HepG2 (cell line): ENCODE data around the gene MST1R. TPM values are rescaled to one million over a fixed set of nuclear protein-coding genes. Genes with fewer than 3 reads are reported as not detected.
A peak's percentile ranks its signal among the peaks of the same experiment; 100 is the strongest.

Experiments used
- ATF1 ChIP-seq: IDR thresholded peaks from 2 replicates; pipeline ENCODE4 v1.6.1; 2016; ENCODE audit warnings: mild to moderate bottlenecking, control low read depth
- NAIF1 ChIP-seq: sonication (generic); formaldehyde crosslinking; IDR thresholded peaks from 2 replicates; pipeline ENCODE4 v1.5.0; 2020; ENCODE audit warnings: mild to moderate bottlenecking, missing genetic modification reagents, borderline replicate concordance
- PAXIP1 ChIP-seq: sonication (generic); formaldehyde crosslinking; conservative IDR thresholded peaks from 2 replicates; pipeline ENCODE4 v1.4.0; 2020; ENCODE audit warnings: mild to moderate bottlenecking, missing genetic modification reagents, moderate library complexity
- POGZ ChIP-seq: sonication (generic); formaldehyde crosslinking; IDR thresholded peaks from 2 replicates; pipeline ENCODE4 v1.4.0; 2020; ENCODE audit warnings: mild to moderate bottlenecking, missing genetic modification reagents
- SOX6 ChIP-seq, 2 experiments: fragments of 450-650 bp in 1 of 2; sonication (generic) in 1 of 2; formaldehyde crosslinking in 1 of 2; IDR thresholded peaks; 2 replicates each; pipeline versions ENCODE4 v1.4.0 to v1.6.1; 2017 to 2020; ENCODE audit warnings: antibody characterized with exemption in 1 of 2, mild to moderate bottlenecking in 1 of 2, missing genetic modification reagents in 1 of 2
- ZBTB38 ChIP-seq: sonication (generic); formaldehyde crosslinking; IDR thresholded peaks from 2 replicates; pipeline ENCODE4 v1.5.1; 2020; ENCODE audit warnings: mild to moderate bottlenecking, missing genetic modification reagents
- ZNF253 ChIP-seq: sonication (generic); formaldehyde crosslinking; IDR thresholded peaks from 2 replicates; pipeline ENCODE4 v1.8.0; 2022; ENCODE audit warnings: mild to moderate bottlenecking, missing genetic modification reagents, borderline replicate concordance
- ZNF3 ChIP-seq: IDR thresholded peaks from 2 replicates; pipeline ENCODE4 v1.7.0; 2017; ENCODE audit warnings: inconsistent platforms
- ZNF605 ChIP-seq: sonication (generic); formaldehyde crosslinking; IDR thresholded peaks from 2 replicates; pipeline ENCODE4 v1.8.0; 2022; ENCODE audit warnings: mild to moderate bottlenecking, missing genetic modification reagents
- ZNF841 ChIP-seq: sonication (generic); formaldehyde crosslinking; IDR thresholded peaks from 2 replicates; pipeline ENCODE4 v1.8.1; 2023; ENCODE audit warnings: missing genetic modification reagents, borderline replicate concordance
- ZNF878 ChIP-seq: sonication (generic); formaldehyde crosslinking; IDR thresholded peaks from 2 replicates; pipeline ENCODE4 v1.8.1; 2023; ENCODE audit warnings: mild to moderate bottlenecking, missing genetic modification reagents, moderate library complexity
- polyA plus RNA-seq, 8 experiments: library from polyadenylated mRNA; depleted of rRNA in 3 of 8; stranded (reverse) in 7 of 8; unstranded in 1 of 8; fragments of >200 nt; fragmentation: Illumina TruSeq in 4 of 8; extraction: Trizol in 4 of 8; gene quantifications; 2 replicates each; pipeline versions ENCODE4 v1.2.1 to v1.2.3, GENCODE V29; 2011 to 2016; ENCODE audit warnings: low read depth in 4 of 8, missing spikeins in 1 of 8, mixed read lengths in 1 of 8; ENCODE audit not compliant: insufficient read depth in 1 of 8
- total RNA-seq, 5 experiments: library from RNA; depleted of rRNA; stranded (reverse); fragments of >200 nt; fragmentation: Illumina TruSeq; extraction: Trizol; gene quantifications; 2 replicates each; pipeline ENCODE4 v1.2.3, GENCODE V29; 2016; ENCODE audit warnings: low read depth in 1 of 5
- TF ChIP-seq, protein P1 (sequence below): sonication (generic); formaldehyde crosslinking; IDR thresholded peaks from 2 replicates; pipeline ENCODE4 v1.4.0; 2020; ENCODE audit warnings: mild to moderate bottlenecking, missing genetic modification reagents
- TF ChIP-seq, protein P2 (sequence below): sonication (generic); formaldehyde crosslinking; conservative IDR thresholded peaks from 2 replicates; pipeline ENCODE4 v1.4.0; 2020; ENCODE audit warnings: missing genetic modification reagents
- TF ChIP-seq, protein P3 (sequence below): sonication (generic); formaldehyde crosslinking; IDR thresholded peaks from 2 replicates; pipeline ENCODE4 v1.8.1; 2023; ENCODE audit warnings: mild to moderate bottlenecking, moderate library complexity, missing genetic modification reagents

MST1R gene
- total and polyA plus RNA-seq, 2 of the 13 experiments (the other 11 are each of a cell fraction or from before 2014, with no cell fraction given) = 0.11 to 0.77 TPM

DNA sequence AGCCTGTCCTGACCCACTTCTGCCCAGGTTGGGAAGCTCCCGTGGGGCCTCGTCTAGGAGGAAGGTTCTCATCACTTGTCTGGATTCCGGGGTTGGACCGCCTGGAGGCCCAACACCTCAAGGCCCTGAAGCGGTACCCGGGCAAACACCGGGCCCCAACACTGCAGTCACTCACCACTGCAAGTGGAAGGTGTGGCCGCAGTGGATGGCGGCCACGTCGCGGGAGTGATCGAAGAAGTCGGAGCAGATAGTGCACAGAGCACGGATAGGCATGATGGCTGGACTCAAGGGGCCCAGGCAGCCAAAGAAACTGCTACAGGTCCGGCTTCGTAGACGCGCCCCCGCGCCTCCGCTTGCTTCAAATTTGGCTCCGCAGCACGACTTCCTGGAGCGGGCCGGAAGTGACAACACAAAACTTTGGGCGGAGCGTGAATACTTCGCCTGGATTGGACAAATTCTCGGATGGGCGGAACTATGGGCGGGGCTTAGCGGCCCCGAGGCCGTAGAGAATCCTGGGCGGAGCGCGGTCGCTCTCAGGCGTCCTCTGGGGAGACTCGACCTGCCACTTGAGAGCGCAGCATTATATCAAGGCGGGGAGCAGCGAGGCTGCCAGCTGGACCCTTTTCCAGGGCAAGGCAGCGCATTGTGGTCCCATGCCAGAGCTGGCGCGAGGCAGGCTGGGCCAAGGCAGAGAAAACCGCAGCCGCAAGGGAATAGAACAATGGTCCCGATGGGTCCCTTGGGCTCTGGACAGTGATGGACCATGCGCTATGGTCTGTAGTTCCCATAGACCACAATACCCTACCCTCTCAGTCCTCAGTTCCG lies 47.3 kb downstream of the MST1R start, which contains the start of gene TRAIP (continued):
- peak; percentile 48; the same call in 1 of the 2 replicates for TF ChIP-seq ZBTB38
- TF ChIP-seq ZNF878 = peak; percentile 93
- 0 out of 2 replicates have a peak, but pooled peaks have one; percentile 84 for TF ChIP-seq ZNF253 (CRISPR knock-in tag)
- no peak for TF ChIP-seq SOX6 (IDR thresholded peaks at IDR 0.05)
- TF ChIP-seq SOX6 (CRISPR knock-in tag; IDR thresholded peaks at IDR 0.05) = peak; percentile 55; the same call in 1 of the 2 replicates
- TF ChIP-seq, protein P1, sequence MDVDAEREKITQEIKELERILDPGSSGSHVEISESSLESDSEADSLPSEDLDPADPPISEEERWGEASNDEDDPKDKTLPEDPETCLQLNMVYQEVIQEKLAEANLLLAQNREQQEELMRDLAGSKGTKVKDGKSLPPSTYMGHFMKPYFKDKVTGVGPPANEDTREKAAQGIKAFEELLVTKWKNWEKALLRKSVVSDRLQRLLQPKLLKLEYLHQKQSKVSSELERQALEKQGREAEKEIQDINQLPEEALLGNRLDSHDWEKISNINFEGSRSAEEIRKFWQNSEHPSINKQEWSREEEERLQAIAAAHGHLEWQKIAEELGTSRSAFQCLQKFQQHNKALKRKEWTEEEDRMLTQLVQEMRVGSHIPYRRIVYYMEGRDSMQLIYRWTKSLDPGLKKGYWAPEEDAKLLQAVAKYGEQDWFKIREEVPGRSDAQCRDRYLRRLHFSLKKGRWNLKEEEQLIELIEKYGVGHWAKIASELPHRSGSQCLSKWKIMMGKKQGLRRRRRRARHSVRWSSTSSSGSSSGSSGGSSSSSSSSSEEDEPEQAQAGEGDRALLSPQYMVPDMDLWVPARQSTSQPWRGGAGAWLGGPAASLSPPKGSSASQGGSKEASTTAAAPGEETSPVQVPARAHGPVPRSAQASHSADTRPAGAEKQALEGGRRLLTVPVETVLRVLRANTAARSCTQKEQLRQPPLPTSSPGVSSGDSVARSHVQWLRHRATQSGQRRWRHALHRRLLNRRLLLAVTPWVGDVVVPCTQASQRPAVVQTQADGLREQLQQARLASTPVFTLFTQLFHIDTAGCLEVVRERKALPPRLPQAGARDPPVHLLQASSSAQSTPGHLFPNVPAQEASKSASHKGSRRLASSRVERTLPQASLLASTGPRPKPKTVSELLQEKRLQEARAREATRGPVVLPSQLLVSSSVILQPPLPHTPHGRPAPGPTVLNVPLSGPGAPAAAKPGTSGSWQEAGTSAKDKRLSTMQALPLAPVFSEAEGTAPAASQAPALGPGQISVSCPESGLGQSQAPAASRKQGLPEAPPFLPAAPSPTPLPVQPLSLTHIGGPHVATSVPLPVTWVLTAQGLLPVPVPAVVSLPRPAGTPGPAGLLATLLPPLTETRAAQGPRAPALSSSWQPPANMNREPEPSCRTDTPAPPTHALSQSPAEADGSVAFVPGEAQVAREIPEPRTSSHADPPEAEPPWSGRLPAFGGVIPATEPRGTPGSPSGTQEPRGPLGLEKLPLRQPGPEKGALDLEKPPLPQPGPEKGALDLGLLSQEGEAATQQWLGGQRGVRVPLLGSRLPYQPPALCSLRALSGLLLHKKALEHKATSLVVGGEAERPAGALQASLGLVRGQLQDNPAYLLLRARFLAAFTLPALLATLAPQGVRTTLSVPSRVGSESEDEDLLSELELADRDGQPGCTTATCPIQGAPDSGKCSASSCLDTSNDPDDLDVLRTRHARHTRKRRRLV = peak; percentile 49; the same call in 1 of the 2 replicates
- no peak for TF ChIP-seq ZNF841
- TF ChIP-seq ZNF3 = no peak
- TF ChIP-seq ZNF605 (CRISPR knock-in tag) = peak; percentile 56; the same call in 1 of the 2 replicates
- TF ChIP-seq, protein P2, sequence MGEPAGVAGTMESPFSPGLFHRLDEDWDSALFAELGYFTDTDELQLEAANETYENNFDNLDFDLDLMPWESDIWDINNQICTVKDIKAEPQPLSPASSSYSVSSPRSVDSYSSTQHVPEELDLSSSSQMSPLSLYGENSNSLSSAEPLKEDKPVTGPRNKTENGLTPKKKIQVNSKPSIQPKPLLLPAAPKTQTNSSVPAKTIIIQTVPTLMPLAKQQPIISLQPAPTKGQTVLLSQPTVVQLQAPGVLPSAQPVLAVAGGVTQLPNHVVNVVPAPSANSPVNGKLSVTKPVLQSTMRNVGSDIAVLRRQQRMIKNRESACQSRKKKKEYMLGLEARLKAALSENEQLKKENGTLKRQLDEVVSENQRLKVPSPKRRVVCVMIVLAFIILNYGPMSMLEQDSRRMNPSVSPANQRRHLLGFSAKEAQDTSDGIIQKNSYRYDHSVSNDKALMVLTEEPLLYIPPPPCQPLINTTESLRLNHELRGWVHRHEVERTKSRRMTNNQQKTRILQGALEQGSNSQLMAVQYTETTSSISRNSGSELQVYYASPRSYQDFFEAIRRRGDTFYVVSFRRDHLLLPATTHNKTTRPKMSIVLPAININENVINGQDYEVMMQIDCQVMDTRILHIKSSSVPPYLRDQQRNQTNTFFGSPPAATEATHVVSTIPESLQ = no peak
- TF ChIP-seq PAXIP1 (CRISPR knock-in tag) = peak; percentile 47; the same call in 1 of the 2 replicates
- TF ChIP-seq, protein P3, sequence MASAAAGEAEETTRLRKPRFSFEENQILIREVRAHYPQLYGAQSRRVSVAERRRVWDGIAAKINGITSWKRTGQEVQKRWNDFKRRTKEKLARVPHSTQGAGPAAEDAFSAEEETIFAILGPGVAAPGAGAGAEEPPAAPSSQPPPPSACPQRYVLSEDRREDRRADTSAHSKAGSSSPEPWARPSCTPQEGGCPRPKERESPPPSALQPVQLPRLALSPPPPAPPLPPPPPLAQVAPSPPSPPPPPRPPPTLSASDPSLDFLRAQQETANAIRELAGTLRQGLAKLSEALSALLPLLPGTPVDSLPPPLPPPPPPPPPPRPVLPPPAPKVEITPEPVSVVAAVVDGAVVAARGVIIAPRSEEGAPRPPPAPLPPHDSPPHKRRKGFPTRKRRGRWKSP (CRISPR knock-in tag) = peak; percentile 64; the same call in 1 of the 2 replicates
- peak; percentile 67 for TF ChIP-seq POGZ (CRISPR knock-in tag)
- TF ChIP-seq ATF1 (CRISPR knock-in tag) = peak; percentile 87
- TF ChIP-seq NAIF1 (CRISPR knock-in tag) = 0 out of 2 replicates have a peak, but pooled peaks have one; percentile 45
